GM18526 (cell line): ENCODE measurements around the gene RP9.

Experiments used
- POLR2A ChIP-seq: IDR thresholded peaks from 3 replicates; pipeline ENCODE4 v1.6.1; 2011; ENCODE audit not compliant: insufficient read length; ENCODE audit errors: extremely low read depth

RP9 gene

DNA sequence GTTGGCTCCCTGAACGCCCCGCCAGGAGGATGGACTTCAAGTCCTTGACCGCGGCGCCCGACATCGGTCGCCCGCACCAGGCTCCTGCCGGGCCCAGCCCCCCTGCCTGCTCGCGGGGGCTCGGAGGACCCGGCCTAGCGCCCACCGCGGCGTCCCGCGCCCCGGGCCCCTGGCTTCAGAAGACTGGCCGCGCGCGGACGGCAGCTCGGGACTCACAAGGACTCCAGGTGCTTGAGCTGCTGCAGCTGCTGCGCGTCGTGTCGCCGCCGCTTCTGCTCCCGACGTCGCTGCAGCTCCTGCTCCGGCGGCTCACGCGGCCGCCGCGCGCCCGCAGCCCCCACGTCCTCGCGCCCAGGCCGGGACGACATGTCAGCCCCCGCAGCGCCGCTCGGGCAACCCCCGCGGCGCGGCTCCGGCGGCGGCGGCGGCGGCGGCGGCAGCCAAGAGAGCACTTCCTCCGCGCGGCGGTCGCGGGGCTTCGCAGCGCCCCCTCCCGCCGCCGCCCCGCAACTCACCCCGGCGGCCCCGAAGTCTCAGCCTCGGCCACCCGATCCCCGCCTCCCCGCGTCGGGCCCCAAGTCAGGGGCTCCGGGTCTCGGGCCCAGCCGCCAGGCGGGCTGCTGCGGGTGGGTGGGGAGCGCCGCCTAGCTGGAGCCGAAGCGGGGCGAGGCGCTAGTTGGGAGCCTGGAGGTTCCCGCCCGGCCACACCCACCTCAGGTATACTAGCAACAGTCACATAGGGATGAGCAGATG, at the start of gene RP9:
RP9 (minus strand) TSS at position 400 of the 753 bp plus-strand sequence; CDS start at position 368, 32 bp downstream.
- TF ChIP-seq POLR2A: peak; percentile 68

GRCh38 chr7:33157781-33158180, 48.6 kb upstream of the RP9 start:
- no peak for TF ChIP-seq POLR2A

- TF ChIP-seq POLR2A: no peak
Observed at GRCh38 chr7:33157311-33157710, 48.1 kb upstream of the RP9 start.

DNA sequence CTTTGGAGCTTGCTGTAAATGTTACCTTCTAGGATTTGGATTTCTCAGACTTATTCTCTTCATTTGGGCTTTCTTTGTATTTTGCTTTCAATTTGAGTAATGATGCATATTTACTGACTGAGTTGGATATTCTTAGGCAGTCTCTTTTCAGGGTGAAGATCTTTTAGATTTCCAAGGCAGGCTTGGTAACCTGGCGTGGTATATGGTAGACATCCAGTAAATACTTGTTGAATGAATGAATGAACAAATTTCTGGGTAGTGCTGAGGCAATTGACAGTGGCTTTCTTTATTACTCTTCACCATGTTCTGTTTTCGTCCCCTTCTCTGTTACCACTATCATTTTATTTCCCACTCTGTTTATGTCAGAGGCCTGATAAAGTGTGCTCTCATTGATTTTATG, 47.2 kb upstream of the RP9 start:
- TF ChIP-seq POLR2A: no peak

GRCh38 chr7:33155811-33156210, 46.6 kb upstream of the RP9 start:
- no peak for TF ChIP-seq POLR2A

GRCh38 chr7:33152087-33152486, 42.9 kb upstream of the RP9 start:
- TF ChIP-seq POLR2A: no peak

GRCh38 chr7:33145156-33145555, 36.0 kb upstream of the RP9 start:
- no peak for TF ChIP-seq POLR2A

- no peak for TF ChIP-seq POLR2A
Observed at GRCh38 chr7:33143996-33144718, 35.0 kb upstream of the RP9 start.

GRCh38 chr7:33142585-33142984, 33.4 kb upstream of the RP9 start:
- TF ChIP-seq POLR2A: no peak

GRCh38 chr7:33137103-33137502, 27.9 kb upstream of the RP9 start:
- TF ChIP-seq POLR2A: no peak

- TF ChIP-seq POLR2A: no peak
Observed at GRCh38 chr7:33130184-33130583, 21.0 kb upstream of the RP9 start.

- no peak for TF ChIP-seq POLR2A
Observed at GRCh38 chr7:33129806-33130153, 20.6 kb upstream of the RP9 start.

- TF ChIP-seq POLR2A: peak; percentile 60
Observed at GRCh38 chr7:33128990-33129805, 20.0 kb upstream of the RP9 start, which contains the start of gene BBS9. BBS9 (plus strand) TSS chr7:33129564; CDS start chr7:33146253, 16,689 bp downstream.

GRCh38 chr7:33128631-33128989, 19.4 kb upstream of the RP9 start:
- TF ChIP-seq POLR2A: no peak

GRCh38 chr7:33127085-33127484, 17.9 kb upstream of the RP9 start:
- no peak for TF ChIP-seq POLR2A

DNA sequence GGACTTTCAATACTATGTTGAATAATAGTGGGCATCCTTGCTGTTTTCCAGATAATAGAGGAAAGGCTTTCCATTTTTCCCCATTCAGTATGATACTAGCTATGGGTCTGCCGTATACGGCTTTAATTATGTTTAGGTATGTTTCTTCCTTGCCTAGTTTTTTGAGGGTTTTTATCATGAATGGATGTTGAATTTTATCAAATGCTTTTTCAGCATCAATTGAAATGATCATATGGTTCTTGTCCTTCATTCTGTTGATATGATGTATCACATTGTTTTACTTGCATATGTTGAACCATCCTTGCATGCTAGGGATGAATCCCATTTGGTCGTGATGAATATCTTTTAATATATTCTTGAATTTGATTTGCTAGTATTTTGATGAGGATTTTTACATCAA, 9.2 kb upstream of the RP9 start:
- no peak for TF ChIP-seq POLR2A

DNA sequence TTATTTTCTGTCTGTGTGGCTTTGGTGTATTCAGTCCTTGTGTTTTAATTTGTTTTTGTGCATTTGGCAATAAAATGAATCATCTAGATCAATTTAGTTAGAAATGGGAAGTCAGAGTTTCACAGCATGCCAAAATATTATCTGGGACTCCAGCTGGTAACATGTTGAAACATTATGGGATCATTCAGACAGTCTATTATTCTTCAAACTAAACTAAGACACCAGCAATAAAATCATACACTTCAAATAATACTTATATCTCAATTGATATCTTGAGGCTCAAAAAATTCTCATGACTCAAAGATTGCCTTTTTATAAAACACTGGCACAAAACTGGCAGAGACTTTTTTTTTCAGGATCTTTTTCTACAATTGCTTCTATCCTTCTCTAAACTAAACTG, 5.8 kb upstream of the RP9 start:
- no peak for TF ChIP-seq POLR2A

GRCh38 chr7:33111614-33112013, 2.4 kb upstream of the RP9 start:
- no peak for TF ChIP-seq POLR2A
